ENCODE data around the gene BTBD6. TPM values are rescaled to one million over a fixed set of nuclear protein-coding genes. Genes with fewer than 3 reads are reported as not detected.
A peak's percentile ranks its signal among the peaks of the same experiment; 100 is the strongest.

Gene BTBD6
- total RNA-seq, 1 experiment from 2014 or later: 30.1 TPM

DNA sequence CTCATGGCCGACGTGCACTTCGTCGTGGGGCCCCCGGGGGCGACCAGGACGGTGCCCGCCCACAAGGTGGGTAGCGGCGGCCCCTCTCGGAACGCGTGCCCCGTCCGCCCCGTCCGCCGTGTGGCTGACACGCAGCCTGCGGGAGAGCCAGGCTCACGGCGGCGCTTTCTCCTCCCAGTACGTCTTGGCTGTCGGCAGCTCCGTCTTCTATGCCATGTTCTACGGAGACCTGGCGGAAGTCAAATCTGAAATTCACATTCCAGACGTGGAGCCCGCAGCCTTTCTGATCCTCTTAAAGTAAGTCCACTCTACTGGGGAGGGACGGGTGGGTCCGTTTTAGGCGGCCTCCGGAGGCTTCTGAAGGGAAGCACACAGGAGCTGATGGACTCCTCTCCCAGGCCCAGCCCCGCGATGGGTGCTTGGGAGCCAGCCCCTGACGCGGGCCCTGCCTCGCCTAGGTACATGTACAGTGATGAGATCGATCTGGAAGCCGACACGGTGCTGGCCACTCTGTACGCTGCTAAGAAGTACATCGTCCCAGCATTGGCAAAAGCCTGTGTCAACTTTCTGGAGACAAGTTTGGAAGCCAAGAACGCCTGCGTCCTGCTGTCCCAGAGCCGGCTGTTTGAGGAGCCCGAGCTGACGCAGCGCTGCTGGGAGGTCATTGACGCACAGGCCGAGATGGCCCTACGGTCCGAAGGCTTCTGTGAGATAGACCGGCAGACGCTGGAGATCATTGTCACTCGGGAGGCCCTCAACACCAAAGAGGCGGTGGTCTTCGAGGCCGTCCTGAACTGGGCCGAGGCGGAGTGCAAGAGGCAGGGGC, 1.1 kb downstream of the BTBD6 start:
- H3K27me3 Mint-ChIP-seq (ENCODE audit: unreplicated experiment): no peaks in the 10 kb centered on the region
- intact Hi-C loops (cut with micrococcal nuclease; ENCODE audit: unreplicated experiment): no loop called here
- peak; percentile 16 for DNase-seq
- peak overlapping the region; percentile 72 for H3K4me3 Mint-ChIP-seq (ENCODE audit: low read depth, unreplicated experiment)
- H3K27ac Mint-ChIP-seq (ENCODE audit: unreplicated experiment): peak overlapping the region; percentile 66
- peaks cover 42% of the 10 kb centered on the region for H3K36me3 Mint-ChIP-seq (ENCODE audit: insufficient read depth, unreplicated experiment)
- no peaks in the 10 kb centered on the region for H3K4me1 Mint-ChIP-seq (ENCODE audit: low read depth, unreplicated experiment)
- BruUV-seq (replicated peaks): TSS peak; percentile 65
- TF ChIP-seq, protein P1, sequence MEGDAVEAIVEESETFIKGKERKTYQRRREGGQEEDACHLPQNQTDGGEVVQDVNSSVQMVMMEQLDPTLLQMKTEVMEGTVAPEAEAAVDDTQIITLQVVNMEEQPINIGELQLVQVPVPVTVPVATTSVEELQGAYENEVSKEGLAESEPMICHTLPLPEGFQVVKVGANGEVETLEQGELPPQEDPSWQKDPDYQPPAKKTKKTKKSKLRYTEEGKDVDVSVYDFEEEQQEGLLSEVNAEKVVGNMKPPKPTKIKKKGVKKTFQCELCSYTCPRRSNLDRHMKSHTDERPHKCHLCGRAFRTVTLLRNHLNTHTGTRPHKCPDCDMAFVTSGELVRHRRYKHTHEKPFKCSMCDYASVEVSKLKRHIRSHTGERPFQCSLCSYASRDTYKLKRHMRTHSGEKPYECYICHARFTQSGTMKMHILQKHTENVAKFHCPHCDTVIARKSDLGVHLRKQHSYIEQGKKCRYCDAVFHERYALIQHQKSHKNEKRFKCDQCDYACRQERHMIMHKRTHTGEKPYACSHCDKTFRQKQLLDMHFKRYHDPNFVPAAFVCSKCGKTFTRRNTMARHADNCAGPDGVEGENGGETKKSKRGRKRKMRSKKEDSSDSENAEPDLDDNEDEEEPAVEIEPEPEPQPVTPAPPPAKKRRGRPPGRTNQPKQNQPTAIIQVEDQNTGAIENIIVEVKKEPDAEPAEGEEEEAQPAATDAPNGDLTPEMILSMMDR (IDR thresholded peaks at IDR 0.05; ENCODE audit: unreplicated experiment): no peak
- CTCF ChIA-PET: no interaction called here
- H3K9me3 Mint-ChIP-seq (ENCODE audit: low read depth, unreplicated experiment): no peaks in the 10 kb centered on the region

DNA sequence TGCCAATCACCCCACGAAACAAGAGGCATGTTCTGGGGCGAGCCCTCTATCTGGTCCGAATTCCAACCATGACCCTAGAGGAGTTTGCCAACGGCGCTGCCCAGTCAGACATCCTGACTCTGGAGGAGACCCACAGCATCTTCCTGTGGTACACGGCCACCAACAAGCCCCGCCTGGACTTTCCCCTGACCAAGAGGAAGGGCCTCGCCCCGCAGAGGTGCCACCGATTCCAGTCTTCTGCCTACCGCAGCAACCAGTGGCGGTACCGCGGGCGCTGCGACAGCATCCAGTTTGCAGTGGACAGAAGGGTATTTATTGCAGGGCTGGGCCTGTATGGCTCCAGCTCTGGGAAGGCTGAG, 1.7 kb downstream of the BTBD6 start:
- H3K4me1 Mint-ChIP-seq (ENCODE audit: low read depth, unreplicated experiment): no peaks in the 10 kb centered on the region
- H3K4me3 Mint-ChIP-seq (ENCODE audit: low read depth, unreplicated experiment): peak overlapping the region; percentile 72
- H3K36me3 Mint-ChIP-seq (ENCODE audit: insufficient read depth, unreplicated experiment): peaks cover 42% of the 10 kb centered on the region
- CTCF ChIA-PET: no interaction called here
- H3K9me3 Mint-ChIP-seq (ENCODE audit: low read depth, unreplicated experiment): no peaks in the 10 kb centered on the region
- no TSS peak for BruUV-seq (replicated peaks)
- no peaks in the 10 kb centered on the region for H3K27me3 Mint-ChIP-seq (ENCODE audit: unreplicated experiment)
- no peak for DNase-seq
- intact Hi-C loops (cut with micrococcal nuclease; ENCODE audit: unreplicated experiment): no loop called here
- TF ChIP-seq, protein P1 (IDR thresholded peaks at IDR 0.05; ENCODE audit: unreplicated experiment): no peak
- H3K27ac Mint-ChIP-seq (ENCODE audit: unreplicated experiment): no peak overlapping the region

DNA sequence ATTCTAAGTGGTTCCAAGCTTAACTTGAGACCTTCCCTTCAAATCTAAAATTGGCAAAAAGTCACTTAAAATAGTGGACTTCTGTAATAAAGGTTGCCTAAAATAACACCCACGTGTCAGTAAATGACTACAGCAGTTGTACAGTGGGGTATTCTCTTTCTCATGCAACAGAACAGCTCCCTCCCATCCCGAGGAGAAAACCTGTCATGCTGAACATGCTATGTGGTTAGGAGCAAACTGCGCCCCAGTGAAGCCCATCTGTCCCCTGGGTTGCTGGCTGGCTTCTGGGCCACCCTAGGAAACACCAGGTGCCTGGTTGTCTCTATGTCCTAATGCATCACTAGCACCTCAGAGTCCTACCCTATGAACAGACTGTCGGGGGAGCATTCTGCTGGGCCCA, 2.7 kb downstream of the BTBD6 start:
- no TSS peak for BruUV-seq (replicated peaks)
- no peaks in the 10 kb centered on the region for H3K9me3 Mint-ChIP-seq (ENCODE audit: low read depth, unreplicated experiment)
- H3K27me3 Mint-ChIP-seq (ENCODE audit: unreplicated experiment): no peaks in the 10 kb centered on the region
- peaks cover 42% of the 10 kb centered on the region for H3K36me3 Mint-ChIP-seq (ENCODE audit: insufficient read depth, unreplicated experiment)
- no peaks in the 10 kb centered on the region for H3K4me1 Mint-ChIP-seq (ENCODE audit: low read depth, unreplicated experiment)
- TF ChIP-seq, protein P1 (IDR thresholded peaks at IDR 0.05; ENCODE audit: unreplicated experiment): no peak
- no peak overlapping the region for H3K27ac Mint-ChIP-seq (ENCODE audit: unreplicated experiment)
- CTCF ChIA-PET: no interaction called here
- H3K4me3 Mint-ChIP-seq (ENCODE audit: low read depth, unreplicated experiment): no peak overlapping the region
- no peak for DNase-seq
- intact Hi-C loops (cut with micrococcal nuclease; ENCODE audit: unreplicated experiment): no loop called here

DNA sequence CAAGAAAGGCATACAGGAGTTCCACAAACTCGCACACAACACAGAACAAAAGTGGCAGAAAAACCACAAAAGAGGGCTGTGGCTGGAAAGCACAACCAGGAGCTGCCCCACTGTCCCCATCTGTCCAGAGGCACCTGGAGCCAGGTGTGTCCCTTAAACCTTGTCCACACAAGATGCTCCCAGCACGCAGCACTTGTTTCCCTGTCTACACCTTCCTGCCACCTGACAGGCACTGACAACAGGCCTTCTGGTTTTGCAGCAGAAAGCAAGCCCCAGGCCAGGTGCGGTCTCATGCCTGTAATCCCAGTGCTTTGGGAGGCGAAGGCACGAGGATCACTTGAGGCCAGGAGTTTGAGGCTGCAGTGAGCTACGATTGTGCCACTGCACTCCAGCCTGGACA, 3.6 kb downstream of the BTBD6 start:
- no peaks in the 10 kb centered on the region for H3K9me3 Mint-ChIP-seq (ENCODE audit: low read depth, unreplicated experiment)
- H3K27me3 Mint-ChIP-seq (ENCODE audit: unreplicated experiment): no peaks in the 10 kb centered on the region
- intact Hi-C loops (cut with micrococcal nuclease; ENCODE audit: unreplicated experiment): no loop called here
- TF ChIP-seq, protein P1 (IDR thresholded peaks at IDR 0.05; ENCODE audit: unreplicated experiment): no peak
- H3K4me1 Mint-ChIP-seq (ENCODE audit: low read depth, unreplicated experiment): no peaks in the 10 kb centered on the region
- peaks cover 39% of the 10 kb centered on the region for H3K36me3 Mint-ChIP-seq (ENCODE audit: insufficient read depth, unreplicated experiment)
- H3K27ac Mint-ChIP-seq (ENCODE audit: unreplicated experiment): no peak overlapping the region
- no peak for DNase-seq
- BruUV-seq (replicated peaks): no TSS peak
- no peak overlapping the region for H3K4me3 Mint-ChIP-seq (ENCODE audit: low read depth, unreplicated experiment)
- CTCF ChIA-PET: no interaction called here
